Ascending aorta (tissue), 2 donors: Measurements from ENCODE around the gene TGFB2. TPM values are rescaled to one million over a fixed set of nuclear protein-coding genes. Genes with fewer than 3 reads are reported as not detected.

Experiments
- DNase-seq, 2 donors: peaks; one replicate each; pipeline ENCODE4 v3.0.0-alpha.2; 2019; ENCODE audit warnings: low spot score in 2 of 2
- H3K27ac ChIP-seq, 2 donors: fragments of 200-600 bp; sonication (generic); one replicate each; pipeline ENCODE4 v1.5.1; 2016 to 2017; ENCODE audit warnings: mild to moderate bottlenecking in 1 of 2
- H3K27me3 ChIP-seq: fragments of 200-600 bp; sonication (generic); one replicate; pipeline ENCODE4 v1.5.1; 2017
- H3K36me3 ChIP-seq, 2 donors: fragments of 200-600 bp; sonication (generic); one replicate each; pipeline ENCODE4 v1.5.1; 2016
- H3K4me1 ChIP-seq, 2 donors: fragments of 200-600 bp; sonication (generic); one replicate each; pipeline ENCODE4 v1.5.1; 2016 to 2017; ENCODE audit warnings: mild to moderate bottlenecking in 1 of 2
- H3K4me3 ChIP-seq, 2 donors: fragments of 200-600 bp; sonication (generic); one replicate each; pipeline ENCODE4 v1.5.1; 2016 to 2017; ENCODE audit warnings: mild to moderate bottlenecking in 1 of 2
- H3K9me3 ChIP-seq, 2 donors: fragments of 200-600 bp; sonication (generic); one replicate each; pipeline ENCODE4 v1.5.1; 2016
- CTCF ChIP-seq, 3 experiments: fragments of 200-600 bp in 2 of 3; fragments of 450-650 bp in 1 of 3; sonication (generic) in 2 of 3; IDR thresholded peaks; one replicate each; pipeline ENCODE4 v1.5.1; 2016 to 2019; ENCODE audit warnings: antibody characterized with exemption in 3 of 3, mild to moderate bottlenecking in 1 of 3, moderate library complexity in 1 of 3
- intact Hi-C: fragments of 100-400 bp; cut with DNase I; formaldehyde crosslinking; loops from one replicate; pipeline ENCODE4 v1.15.1; 2023
- total RNA-seq: library from RNA; depleted of rRNA; stranded (reverse); fragments of >200 nt; gene quantifications from one replicate; pipeline ENCODE4 v1.1.0, GENCODE V29; 2016

Gene TGFB2
- total RNA-seq, 1 donor from 2014 or later, result 9.9 TPM

GRCh38 chr1:218414060-218414728 is 69.1 kb downstream of the TGFB2 start:
- no peak for TF ChIP-seq CTCF (IDR thresholded peaks at IDR 0.05)
- no peak for DNase-seq
- intact Hi-C loops, result no loop called here

GRCh38 chr1:218415726-218416125 is 70.6 kb downstream of the TGFB2 start:
- Histone ChIP-seq H3K9me3 (peaks cover 0 to 3% of the 10 kb centered on the region in 2 donors), H3K4me1 (no peaks in the 10 kb centered on the region), H3K27me3 (no peaks in the 10 kb centered on the region), H3K4me3 (no peak overlapping the region), H3K27ac (no peak overlapping the region), H3K36me3 (no peaks in the 10 kb centered on the region)
- no peak for TF ChIP-seq CTCF (IDR thresholded peaks at IDR 0.05)
- intact Hi-C loops, result no loop called here
- DNase-seq, result no peak

More at GRCh38 chr1:218414060-218414728, 69.1 kb downstream of the TGFB2 start:
- H3K27ac ChIP-seq, result no peak overlapping the region
- H3K4me3 ChIP-seq, result no peak overlapping the region
- no peaks in the 10 kb centered on the region for H3K36me3 ChIP-seq
- H3K4me1 ChIP-seq, result no peaks in the 10 kb centered on the region
- peaks cover 0 to 3% of the 10 kb centered on the region in 2 donors for H3K9me3 ChIP-seq
- no peaks in the 10 kb centered on the region for H3K27me3 ChIP-seq

- no peaks in the 10 kb centered on the region for H3K4me1 ChIP-seq
- H3K4me3 ChIP-seq, result no peak overlapping the region
- TF ChIP-seq CTCF (IDR thresholded peaks at IDR 0.05), result no peak
- H3K27me3 ChIP-seq, result no peaks in the 10 kb centered on the region
- H3K36me3 ChIP-seq, result no peaks in the 10 kb centered on the region
- intact Hi-C loops, result no loop called here
- no peak overlapping the region for H3K27ac ChIP-seq
- no peak for DNase-seq
- H3K9me3 ChIP-seq, result peaks cover 0 to 3% of the 10 kb centered on the region in 2 donors
Measured at GRCh38 chr1:218421531-218421930, 76.4 kb downstream of the TGFB2 start.

- TF ChIP-seq CTCF (IDR thresholded peaks at IDR 0.05), result no peak
- Histone ChIP-seq H3K36me3 (no peaks in the 10 kb centered on the region), H3K27ac (no peak overlapping the region), H3K4me1 (no peaks in the 10 kb centered on the region), H3K4me3 (no peak overlapping the region), H3K9me3 (no peaks in the 10 kb centered on the region), H3K27me3 (no peaks in the 10 kb centered on the region)
- intact Hi-C loops, result no loop called here
- DNase-seq, result no peak
Measured at GRCh38 chr1:218424502-218424901, 79.4 kb downstream of the TGFB2 start.

GRCh38 chr1:218425647-218426342 is 80.7 kb downstream of the TGFB2 start:
- no peak for DNase-seq
- Histone ChIP-seq H3K4me1 (no peaks in the 10 kb centered on the region), H3K4me3 (no peak overlapping the region), H3K36me3 (no peaks in the 10 kb centered on the region), H3K27ac (no peak overlapping the region), H3K27me3 (no peaks in the 10 kb centered on the region), H3K9me3 (no peaks in the 10 kb centered on the region)
- intact Hi-C loops, result no loop called here
- no peak for TF ChIP-seq CTCF (IDR thresholded peaks at IDR 0.05)
